ENCODE data around the gene BAAT.
"Not testable (repeated sequence)": the region's sequence is repeated elsewhere in the genome, so short reads cannot be mapped to it uniquely, and the experiment has no call there.

Gene BAAT

GRCh38 chr9:101359679-101360078 lies 25.1 kb downstream of the BAAT start:
- no peak for DNase-seq

GRCh38 chr9:101356619-101357018 lies 28.2 kb downstream of the BAAT start:
- DNase-seq = no peak

GRCh38 chr9:101354765-101355708 lies 29.8 kb downstream of the BAAT start:
- no peak for DNase-seq

- DNase-seq = no peak
These were observed 30.6 kb downstream of the BAAT start for GRCh38 chr9:101354143-101354764.

- DNase-seq = no peak
These were observed 31.1 kb downstream of the BAAT start for GRCh38 chr9:101353683-101354082.

GRCh38 chr9:101352892-101353463 lies 31.8 kb downstream of the BAAT start:
- no peak for DNase-seq

- no peak for DNase-seq
These were observed 34.5 kb downstream of the BAAT start for GRCh38 chr9:101350285-101350684.

- no peak for DNase-seq
These were observed 42.2 kb downstream of the BAAT start for GRCh38 chr9:101342595-101342994.

- no peak for DNase-seq
These were observed 42.8 kb downstream of the BAAT start for GRCh38 chr9:101341958-101342357.

- DNase-seq = no peak
These were observed 47.6 kb downstream of the BAAT start for GRCh38 chr9:101337237-101337636.

- DNase-seq = no peak
These were observed 48.7 kb downstream of the BAAT start for GRCh38 chr9:101336091-101336490.

GRCh38 chr9:101333926-101334702 lies 50.7 kb downstream of the BAAT start:
- no peak for DNase-seq

GRCh38 chr9:101333490-101333889 lies 51.3 kb downstream of the BAAT start:
- no peak for DNase-seq

- no peak for DNase-seq
These were observed 52.4 kb downstream of the BAAT start for GRCh38 chr9:101332362-101332761.

- not testable (repeated sequence) for DNase-seq
These were observed 57.3 kb downstream of the BAAT start for GRCh38 chr9:101327422-101327909.

- no peak for DNase-seq
These were observed 58.3 kb downstream of the BAAT start for GRCh38 chr9:101326501-101326900.

- no peak for DNase-seq
These were observed 58.8 kb downstream of the BAAT start for GRCh38 chr9:101326035-101326434.

- no peak for DNase-seq
These were observed 59.8 kb downstream of the BAAT start for GRCh38 chr9:101325053-101325452.

GRCh38 chr9:101324245-101324804 lies 60.5 kb downstream of the BAAT start:
- no peak for DNase-seq

- no peak for DNase-seq
These were observed 61.7 kb downstream of the BAAT start for GRCh38 chr9:101323129-101323528.

- DNase-seq = no peak
These were observed 67.1 kb downstream of the BAAT start for GRCh38 chr9:101317735-101318134.

- DNase-seq = no peak
These were observed 69.7 kb downstream of the BAAT start for GRCh38 chr9:101315112-101315450.

- DNase-seq = no peak
These were observed 72.1 kb downstream of the BAAT start for GRCh38 chr9:101312661-101313060.
